ENCODE measurements around the gene APOL3. TPM values are rescaled to one million over a fixed set of nuclear protein-coding genes. Genes with fewer than 3 reads are reported as not detected.
"Not testable (repeated sequence)": the region's sequence is repeated elsewhere in the genome, so short reads cannot be mapped to it uniquely, and the experiment has no call there.

Gene APOL3
- total RNA-seq, 1 donor from 2014 or later: 1.6 TPM

DNA sequence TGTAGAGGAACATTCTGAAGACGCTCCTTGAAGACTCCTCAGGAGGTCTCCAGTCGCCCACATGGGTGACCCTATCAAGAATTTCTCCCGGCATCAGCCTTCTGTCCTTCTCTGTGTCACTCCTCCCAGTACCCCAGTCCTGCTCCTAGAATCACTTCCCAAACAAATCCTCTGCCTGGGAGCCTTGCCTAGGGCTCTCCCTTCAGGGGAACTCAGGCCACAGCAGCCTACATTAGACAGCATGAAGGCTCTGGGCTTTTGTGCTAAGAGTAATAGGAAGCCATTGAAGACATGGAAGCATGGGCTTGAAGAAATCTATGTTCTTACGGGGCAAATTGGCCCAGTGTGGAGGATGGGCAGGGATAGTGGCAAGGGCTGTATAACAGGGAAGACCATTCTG lies 21.8 kb downstream of the APOL3 start:
- DNase-seq (ENCODE audit: low spot score in 2 of 2); FAIRE-seq: not testable (repeated sequence)

DNA sequence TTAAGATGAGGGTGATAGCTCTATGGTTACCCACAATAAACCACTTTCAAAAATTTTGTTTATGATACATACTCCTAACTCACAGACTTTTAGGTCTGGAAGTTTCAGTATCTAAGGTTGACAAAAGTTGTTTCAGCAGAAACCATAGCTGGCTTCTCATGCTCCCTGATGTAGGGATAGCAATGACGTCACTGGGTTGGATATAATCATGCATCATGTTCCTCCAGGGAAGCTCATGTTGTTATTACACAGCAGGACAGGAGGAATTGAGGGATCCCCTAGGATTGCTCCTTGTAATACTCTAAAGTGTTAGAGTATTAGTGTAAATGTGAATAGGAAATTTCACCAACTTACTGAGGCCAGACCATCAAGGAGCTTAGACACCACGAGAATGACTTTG lies 23.6 kb downstream of the APOL3 start:
- DNase-seq (ENCODE audit: low spot score in 2 of 2): no peak
- no peak for FAIRE-seq

DNA sequence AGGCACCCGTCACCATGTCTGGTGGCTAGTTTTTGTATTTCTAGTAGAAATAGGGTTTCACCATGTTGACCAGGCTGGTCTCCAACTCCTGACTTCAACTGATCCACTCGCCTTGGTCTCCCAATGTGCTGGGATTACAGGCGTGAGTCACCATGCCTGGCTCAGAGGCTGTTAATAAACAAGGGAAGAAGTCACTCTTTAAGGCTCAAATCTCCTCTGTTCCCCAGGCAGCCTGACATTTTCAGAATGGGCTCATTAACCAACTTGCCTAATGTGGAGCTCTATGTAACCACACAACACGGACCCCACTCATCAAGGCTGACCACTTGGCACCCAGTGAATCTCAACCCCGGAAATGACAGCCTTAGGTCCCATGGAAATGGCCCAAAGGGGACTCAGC lies 24.1 kb downstream of the APOL3 start:
- FAIRE-seq: no peak
- no peak for DNase-seq (ENCODE audit: low spot score in 2 of 2)

DNA sequence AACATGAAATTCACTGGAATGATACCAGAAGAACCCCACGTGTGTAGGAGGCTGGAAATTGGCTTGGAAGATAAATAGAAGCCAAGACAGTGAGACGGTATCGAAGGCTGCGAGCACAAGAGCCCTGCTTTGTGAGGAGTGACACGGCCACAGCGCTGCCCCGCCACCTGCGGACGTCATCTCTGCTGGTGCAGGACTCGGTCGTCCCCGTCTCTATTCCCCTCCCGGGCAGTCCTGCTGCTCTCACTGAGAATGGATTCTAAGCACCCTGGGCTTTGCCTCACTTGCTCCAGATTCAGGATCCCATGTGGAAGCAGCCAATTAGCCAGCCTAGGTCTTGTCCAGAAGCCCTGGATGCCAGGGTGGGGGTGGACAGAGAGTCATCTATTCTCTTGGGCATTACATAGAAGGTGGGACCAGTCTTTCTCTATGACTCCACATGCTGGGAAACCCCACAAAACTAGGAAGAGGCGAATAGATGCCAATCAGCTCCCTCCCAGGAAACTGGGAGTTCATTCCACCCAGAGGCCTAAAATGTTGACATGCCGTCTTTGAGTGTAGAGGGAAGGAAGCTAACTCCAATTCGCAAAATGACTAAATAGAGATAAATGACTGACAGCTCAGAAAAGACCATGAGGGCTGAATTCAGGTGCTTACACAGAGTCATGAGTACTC lies 25.1 kb downstream of the APOL3 start:
- DNase-seq (ENCODE audit: low spot score in 2 of 2): no peak
- no peak for FAIRE-seq

DNA sequence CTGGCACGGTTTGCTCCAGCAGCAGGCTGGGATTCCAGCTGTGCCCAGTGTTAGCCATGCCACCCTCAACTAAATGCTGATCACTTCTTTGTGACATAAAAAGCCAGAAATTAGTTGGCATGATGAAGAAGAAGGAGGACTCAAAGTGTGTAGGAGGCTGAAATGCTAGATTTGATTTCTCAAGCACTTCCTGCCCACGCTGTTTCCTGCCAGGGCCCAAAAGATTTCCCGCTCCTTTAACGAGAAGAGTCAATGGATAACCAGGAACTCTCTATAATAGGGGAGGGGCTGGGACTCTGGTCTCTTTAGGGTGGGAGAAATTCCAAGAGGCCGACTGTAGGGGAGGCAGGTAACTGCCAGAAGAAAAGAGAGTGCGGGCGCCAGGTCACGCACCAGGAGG lies 26.4 kb downstream of the APOL3 start:
- FAIRE-seq (no peak), DNase-seq (ENCODE audit: low spot score in 2 of 2) (no peak)

GRCh38 chr22:36131907-36132306 lies 28.6 kb downstream of the APOL3 start:
- FAIRE-seq: no peak
- DNase-seq (ENCODE audit: low spot score in 2 of 2): no peak

GRCh38 chr22:36129486-36130388 lies 30.8 kb downstream of the APOL3 start:
- no peak for FAIRE-seq

GRCh38 chr22:36129071-36129470 lies 31.5 kb downstream of the APOL3 start:
- no peak for FAIRE-seq
- DNase-seq (ENCODE audit: low spot score in 2 of 2): no peak

More at GRCh38 chr22:36129486-36130388, 30.8 kb downstream of the APOL3 start:
- DNase-seq (ENCODE audit: low spot score in 2 of 2): no peak

DNA sequence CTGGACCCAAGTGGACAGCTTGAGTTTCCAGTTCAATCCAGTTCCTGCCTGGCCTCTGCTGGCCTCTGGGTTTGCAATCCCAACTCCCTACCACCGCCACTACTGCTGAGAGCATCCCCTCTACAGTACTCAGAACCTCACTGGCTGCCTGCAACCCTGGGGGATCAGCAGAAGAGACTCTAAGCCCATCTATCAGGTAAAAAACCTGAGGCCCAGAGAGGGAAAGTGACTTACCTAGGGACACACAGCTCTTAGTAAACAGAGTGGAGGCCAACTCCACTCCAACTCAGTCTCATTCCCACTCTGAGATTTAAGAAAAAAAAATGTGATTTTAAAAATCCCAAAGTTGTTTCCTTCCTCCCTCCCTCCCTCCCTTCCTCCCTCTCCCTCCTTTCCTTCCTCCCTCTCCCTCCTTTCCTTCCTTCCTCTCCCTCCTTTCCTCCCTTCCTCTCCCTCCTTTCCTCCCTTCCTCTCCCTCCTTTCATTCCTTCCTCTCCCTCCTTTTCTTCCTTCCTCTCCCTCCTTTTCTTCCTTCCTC lies 34.5 kb downstream of the APOL3 start:
- FAIRE-seq (no peak), DNase-seq (ENCODE audit: low spot score in 2 of 2) (no peak)

DNA sequence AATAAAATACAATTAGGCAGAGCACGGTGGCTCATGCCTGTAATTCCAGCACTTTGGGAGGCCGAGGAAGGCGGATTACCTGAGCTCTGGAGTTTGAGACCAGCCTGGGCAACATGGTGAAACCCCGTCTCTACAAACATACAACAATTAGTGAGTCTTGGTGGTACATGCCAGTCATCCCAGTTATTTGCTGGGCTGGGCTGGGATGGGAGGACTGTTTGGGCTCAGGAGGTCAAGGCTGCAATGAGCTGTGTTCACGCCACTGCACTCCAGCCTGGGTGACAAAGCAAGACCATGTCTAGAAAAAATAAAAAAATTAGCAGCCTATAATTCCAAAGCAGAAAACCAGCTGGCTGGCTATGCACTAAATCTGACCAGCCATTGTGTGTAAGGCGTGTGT lies 35.1 kb downstream of the APOL3 start:
- DNase-seq (ENCODE audit: low spot score in 2 of 2) (no peak), FAIRE-seq (no peak)

GRCh38 chr22:36124666-36125065 lies 35.9 kb downstream of the APOL3 start:
- no peak for DNase-seq (ENCODE audit: low spot score in 2 of 2)
- no peak for FAIRE-seq

- DNase-seq (ENCODE audit: low spot score in 2 of 2): peak; percentile 73 to 94
- FAIRE-seq: peak; percentile 44
Observed at GRCh38 chr22:36123673-36124630, 36.6 kb downstream of the APOL3 start.

DNA sequence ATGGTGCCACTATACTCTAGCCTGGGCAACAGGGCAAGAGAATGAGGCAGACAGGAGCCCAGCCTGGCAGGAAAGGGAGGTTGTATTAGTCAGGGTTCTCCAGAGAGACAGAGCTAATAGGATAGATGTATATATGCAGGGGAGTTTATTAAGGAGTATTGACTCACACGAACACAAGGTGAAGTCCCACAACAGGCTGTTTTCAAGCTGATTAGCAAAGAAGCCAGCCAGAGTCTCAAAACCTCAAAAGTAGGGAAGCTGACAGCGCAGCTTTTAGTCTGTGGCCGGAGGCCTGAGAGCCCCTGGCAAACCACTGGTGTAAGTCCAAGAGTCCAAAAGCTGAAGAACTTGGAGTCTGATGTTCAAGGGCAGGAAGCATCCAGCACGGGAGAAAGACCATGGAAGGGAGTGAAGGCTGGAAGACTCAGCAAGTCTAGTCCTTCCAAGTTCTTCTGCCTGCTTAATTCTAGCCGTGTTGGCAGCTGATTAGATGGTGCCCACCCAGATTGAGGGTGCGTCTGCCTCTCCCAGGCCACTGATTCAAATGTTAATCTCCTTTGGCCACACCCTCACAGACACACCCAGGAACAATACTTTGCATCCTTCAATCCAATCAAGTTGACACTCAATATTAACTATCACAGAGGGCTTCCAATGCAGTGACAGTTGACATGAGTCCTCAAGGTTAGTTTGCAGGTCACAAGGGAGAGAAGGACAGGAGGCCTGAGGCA lies 39.8 kb downstream of the APOL3 start:
- not testable (repeated sequence) for FAIRE-seq; DNase-seq (ENCODE audit: low spot score in 2 of 2)

GRCh38 chr22:36117053-36117554 lies 43.5 kb downstream of the APOL3 start:
- DNase-seq (ENCODE audit: low spot score in 2 of 2): no peak
- FAIRE-seq: no peak

- no peak for FAIRE-seq
- DNase-seq (ENCODE audit: low spot score in 2 of 2): no peak
Observed at GRCh38 chr22:36116127-36116526, 44.4 kb downstream of the APOL3 start.

DNA sequence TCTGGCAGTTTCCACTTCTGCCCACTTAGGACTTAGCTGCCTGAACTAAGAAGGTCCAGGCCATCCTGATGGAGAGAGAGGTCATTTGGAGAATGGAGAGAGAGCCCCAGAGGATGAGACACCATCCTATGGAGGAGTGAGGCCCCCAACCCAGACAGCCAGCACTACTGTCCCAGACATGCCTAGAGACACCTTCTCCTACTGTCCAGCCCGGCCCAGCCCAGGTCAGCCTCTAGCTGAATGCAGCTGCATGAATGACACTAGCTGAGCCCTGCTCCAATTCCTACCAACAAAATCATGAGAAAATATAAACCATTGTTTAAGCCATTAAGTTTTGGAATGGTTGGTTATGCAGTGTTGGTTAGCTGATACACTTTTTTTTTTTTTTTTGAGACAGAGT lies 47.4 kb downstream of the APOL3 start:
- DNase-seq (ENCODE audit: low spot score in 2 of 2): no peak
- no peak for FAIRE-seq

- DNase-seq (ENCODE audit: low spot score in 2 of 2): no peak
- FAIRE-seq: no peak
Observed at GRCh38 chr22:36111316-36111715, 49.2 kb downstream of the APOL3 start.

DNA sequence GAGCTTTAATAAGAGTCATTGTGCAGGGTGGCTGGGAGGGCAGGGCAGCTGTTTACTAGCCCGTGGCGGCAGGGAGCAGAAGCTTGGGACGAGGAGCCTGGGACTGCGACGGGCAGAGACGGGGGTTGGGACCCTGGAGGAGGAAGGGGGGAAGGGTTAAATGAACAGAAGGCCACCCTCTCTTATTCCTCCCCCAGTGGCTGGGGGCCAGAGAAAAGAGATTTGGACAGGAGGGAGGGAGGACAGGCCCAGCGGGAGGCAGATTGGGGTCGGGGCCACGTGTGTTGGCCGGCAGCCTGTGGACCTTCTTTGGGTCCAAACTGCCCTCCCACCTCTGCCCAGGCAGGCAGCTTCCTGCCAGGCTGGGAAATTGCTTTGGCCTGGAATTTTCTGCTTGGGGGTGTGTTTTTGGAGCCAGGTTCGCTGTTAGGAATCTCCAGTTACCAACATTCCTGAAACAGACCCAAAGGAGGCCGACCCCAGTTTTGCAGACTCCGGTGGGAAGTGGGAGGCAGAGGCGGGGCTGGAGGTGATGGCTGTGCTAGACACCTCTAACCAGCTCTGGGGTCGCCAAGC lies 50.2 kb downstream of the APOL3 start:
- FAIRE-seq (no peak), DNase-seq (ENCODE audit: low spot score in 2 of 2) (no peak)

- DNase-seq (ENCODE audit: low spot score in 2 of 2): no peak
- FAIRE-seq: no peak
Observed at GRCh38 chr22:36107436-36107835, 53.1 kb downstream of the APOL3 start.
